HepG2 (cell line): ENCODE results near the gene CCDC102B. TPM values are rescaled to one million over a fixed set of nuclear protein-coding genes. Genes with fewer than 3 reads are reported as not detected.

Experiments used
- ATAC-seq: fragments of 200-7000 bp; cut with Tn5 transposase; 3 replicates; pipeline ENCODE4 v1.9.1; 2020; ENCODE audit warnings: mild to moderate bottlenecking, moderate library complexity
- BruUV-seq: library from RNA; stranded (reverse); fragments of 400-500 nt; replicated peaks from 2 replicates; lab custom pipeline; 2021; lab: Mats Ljungman, UMichigan
- CTCF ChIA-PET: fragments of 300-600 bp; formaldehyde crosslinking; extraction: SDS; loops from one replicate; lab custom pipeline; 2021; ENCODE audit warnings: low total read pairs, inconsistent platforms, low intra/inter-chr PET ratio; lab: Yijun Ruan, JAX
- POLR2A ChIA-PET: fragments of 350-600 bp; sonication (Branson Sonifier 250); formaldehyde crosslinking; loops from one replicate; lab custom pipeline; 2020; ENCODE audit warnings: antibody characterized with exemption, inconsistent platforms; lab: Yijun Ruan, JAX
- DNase-seq: peaks from one replicate; pipeline ENCODE4 v3.0.0-alpha.2; 2015; ENCODE audit warnings: low spot score
- FAIRE-seq: peaks from 3 replicates; lab custom pipeline; 2011; peaks lifted over from hg19 to GRCh38; lab: Jason Lieb, UNC
- H2AFZ ChIP-seq: one replicate; pipeline ENCODE4 v1.6.1; 2011; ENCODE audit warnings: low read length, inconsistent platforms
- H3K27ac ChIP-seq: fragments of 300-600 bp; 3 replicates; pipeline ENCODE4 v1.8.0; 2011; ENCODE audit warnings: mixed run types, mild to moderate bottlenecking, mixed read lengths, low read length, inconsistent platforms; ENCODE audit not compliant: insufficient read depth; ENCODE audit errors: extremely low read length
- H3K27me3 ChIP-seq, 2 experiments: fragments of 200-600 bp in 1 of 2; 2 replicates in 1 of 2; 3 replicates in 1 of 2; pipeline versions ENCODE4 v1.6.0 to v1.8.0; 2011; ENCODE audit warnings: low read length in 2 of 2, mild to moderate bottlenecking in 2 of 2, moderate library complexity in 2 of 2, inconsistent platforms in 1 of 2; ENCODE audit not compliant: insufficient read depth in 2 of 2, control insufficient read depth in 1 of 2
- H3K36me3 ChIP-seq, 2 experiments: fragments of 200-600 bp in 1 of 2; replicated peaks in 1 of 2; 2 replicates in 1 of 2; 3 replicates in 1 of 2; pipeline versions ENCODE4 v1.5.1 to v1.8.0; 2011; ENCODE audit warnings: low read length in 2 of 2, inconsistent platforms in 1 of 2; ENCODE audit not compliant: insufficient read depth in 2 of 2, control insufficient read depth in 1 of 2
- H3K4me1 ChIP-seq: 2 replicates; pipeline ENCODE4 v1.5.1; 2012; ENCODE audit warnings: low read length, inconsistent platforms; ENCODE audit not compliant: insufficient read depth
- H3K4me2 ChIP-seq: 2 replicates; pipeline ENCODE4 v1.6.0; 2011; ENCODE audit warnings: low read depth, low read length, inconsistent platforms
- H3K4me3 ChIP-seq, 3 experiments: fragments of 200-600 bp in 1 of 3; sonication (generic), shearing (Covaris generic) in 1 of 3; replicated peaks in 1 of 3; 2 replicates each; pipeline ENCODE4 v1.5.1; 2011 to 2016; ENCODE audit warnings: low read length in 3 of 3, inconsistent platforms in 2 of 3, low read depth in 2 of 3, mild to moderate bottlenecking in 2 of 3, control low read depth in 1 of 3, mixed read lengths in 1 of 3; ENCODE audit not compliant: insufficient read depth in 1 of 3
- H3K79me2 ChIP-seq: one replicate; pipeline ENCODE4 v1.6.1; 2011; ENCODE audit warnings: low read length, inconsistent platforms; ENCODE audit not compliant: insufficient read depth
- H3K9ac ChIP-seq: 2 replicates; pipeline ENCODE4 v1.6.0; 2011; ENCODE audit warnings: mild to moderate bottlenecking, low read depth, low read length, inconsistent platforms; ENCODE audit not compliant: insufficient read depth
- H3K9me3 ChIP-seq: 2 replicates; pipeline ENCODE4 v1.5.1; 2012; ENCODE audit warnings: mild to moderate bottlenecking, low read length
- H4K20me1 ChIP-seq: 2 replicates; pipeline ENCODE4 v1.6.0; 2011; ENCODE audit warnings: inconsistent platforms, mild to moderate bottlenecking, low read length, moderate library complexity; ENCODE audit not compliant: insufficient read depth
- PREB ChIP-seq: sonication (generic); formaldehyde crosslinking; IDR thresholded peaks from 2 replicates; pipeline ENCODE4 v1.4.0; 2020; ENCODE audit warnings: missing genetic modification reagents
- SATB2 ChIP-seq: sonication (generic); formaldehyde crosslinking; IDR thresholded peaks from 2 replicates; pipeline ENCODE4 v1.5.0; 2020; ENCODE audit warnings: missing genetic modification reagents
- SNAPC2 ChIP-seq: sonication (generic); formaldehyde crosslinking; IDR thresholded peaks from 2 replicates; pipeline ENCODE4 v1.8.1; 2022; ENCODE audit warnings: mild to moderate bottlenecking, missing genetic modification reagents
- ZNF318 ChIP-seq: sonication (generic); formaldehyde crosslinking; IDR thresholded peaks from 2 replicates; pipeline ENCODE4 v1.4.0; 2020; ENCODE audit warnings: mild to moderate bottlenecking, missing genetic modification reagents
- ZNF496 ChIP-seq: sonication (generic); formaldehyde crosslinking; IDR thresholded peaks from 2 replicates; pipeline ENCODE4 v1.8.1; 2023; ENCODE audit warnings: mild to moderate bottlenecking, moderate library complexity, missing genetic modification reagents; ENCODE audit not compliant: insufficient replicate concordance
- ZNF790 ChIP-seq: sonication (generic); formaldehyde crosslinking; IDR thresholded peaks from 2 replicates; pipeline ENCODE4 v1.8.0; 2022; ENCODE audit warnings: missing genetic modification reagents, mild to moderate bottlenecking, borderline replicate concordance
- ZSCAN12 ChIP-seq: sonication (generic); formaldehyde crosslinking; IDR thresholded peaks from 2 replicates; pipeline ENCODE4 v1.9.0; 2021; ENCODE audit warnings: mild to moderate bottlenecking, missing genetic modification reagents
- WGBS: methylation state at CpG from one replicate; pipeline ENCODE4 v1.1.6; 2017; ENCODE audit warnings: low lambda C conversion rate; 5-methylcytosine and 5-hydroxymethylcytosine counted together
- in situ Hi-C: cut with HindIII; loops from 2 replicates; pipeline ENCODE4 v1.10.0; 2017; ENCODE audit warnings: low pct_unique_long_range_greater_than_20kb; ENCODE audit not compliant: extremely low pct_ligation_motif_present
- intact Hi-C: fragments of 100-400 bp; cut with micrococcal nuclease; formaldehyde crosslinking; loops from one replicate; pipeline ENCODE4 v1.10.0; 2022; ENCODE audit not compliant: unreplicated experiment
- polyA plus RNA-seq, 8 experiments: library from polyadenylated mRNA; depleted of rRNA in 3 of 8; stranded (reverse) in 7 of 8; unstranded in 1 of 8; fragments of >200 nt; fragmentation: Illumina TruSeq in 4 of 8; extraction: Trizol in 4 of 8; gene quantifications; 2 replicates each; pipeline versions ENCODE4 v1.2.1 to v1.2.3, GENCODE V29; 2011 to 2016; ENCODE audit warnings: low read depth in 4 of 8, missing spikeins in 1 of 8, mixed read lengths in 1 of 8; ENCODE audit not compliant: insufficient read depth in 1 of 8
- total RNA-seq, 5 experiments: library from RNA; depleted of rRNA; stranded (reverse); fragments of >200 nt; fragmentation: Illumina TruSeq; extraction: Trizol; gene quantifications; 2 replicates each; pipeline ENCODE4 v1.2.3, GENCODE V29; 2016; ENCODE audit warnings: low read depth in 1 of 5

Gene CCDC102B
- total and polyA plus RNA-seq, 2 of the 13 experiments (the other 11 are each of a cell fraction or from before 2014, with no cell fraction given), result 2.3 to 3.7 TPM

GRCh38 chr18:68985172-68985820, 187.4 kb downstream of the CCDC102B start:
- FAIRE-seq (no peak), ATAC-seq (peak; percentile 36; the same call in 1 of the 3 replicates), DNase-seq (no peak)
- H3K36me3 ChIP-seq, result no peaks in the 10 kb centered on the region
- H4K20me1 ChIP-seq, result no peaks in the 10 kb centered on the region
- no peaks in the 10 kb centered on the region for H3K4me1 ChIP-seq
- no peaks in the 10 kb centered on the region for H3K9me3 ChIP-seq
- no peak overlapping the region for H3K4me2 ChIP-seq
- H3K9ac ChIP-seq, result no peak overlapping the region
- in situ Hi-C loops (no loop called here), intact Hi-C loops (no loop called here)
- ChIA-PET CTCF (no interaction called here), POLR2A (no interaction called here)
- no TSS peak for BruUV-seq
- H2AFZ ChIP-seq, result no peak overlapping the region
- no peaks in the 10 kb centered on the region for H3K79me2 ChIP-seq
- H3K27ac ChIP-seq, result no peak overlapping the region
- TF ChIP-seq SNAPC2, result no peak
- H3K27me3 ChIP-seq, result no peaks in the 10 kb centered on the region
- 33% methylated on average over 2 of the region's 2 CpGs for WGBS
- no peak overlapping the region for H3K4me3 ChIP-seq

- Histone ChIP-seq H3K4me1 (no peaks in the 10 kb centered on the region), H4K20me1 (no peaks in the 10 kb centered on the region), H3K4me2 (no peak overlapping the region), H3K79me2 (no peaks in the 10 kb centered on the region), H3K27me3 (no peaks in the 10 kb centered on the region), H3K4me3 (no peak overlapping the region), H3K9ac (no peak overlapping the region), H3K36me3 (no peaks in the 10 kb centered on the region), H3K27ac (no peak overlapping the region), H2AFZ (no peak overlapping the region), H3K9me3 (no peaks in the 10 kb centered on the region)
- FAIRE-seq (no peak), ATAC-seq (no peak), DNase-seq (no peak)
- in situ Hi-C loops, result no loop called here
- no TSS peak for BruUV-seq
- intact Hi-C loops, result no loop called here
- POLR2A ChIA-PET, result no interaction called here
- CTCF ChIA-PET, result no interaction called here
- TF ChIP-seq SATB2 (no peak), ZSCAN12 (CRISPR knock-in tag) (no peak), ZNF790 (no peak), PREB (no peak), ZNF496 (CRISPR knock-in tag) (no peak), ZNF318 (no peak)
Measured at GRCh38 chr18:68991286-68991685, 193.4 kb downstream of the CCDC102B start.
